HG02588 (cell line): ENCODE measurements around the gene PCDHGC3.

ENCODE experiments used
- ATAC-seq: cut with Tn5 transposase; IDR thresholded peaks from one replicate; pipeline ENCODE4 v1.9.1; 2021; ENCODE audit warnings: mild to moderate bottlenecking, moderate library complexity; ENCODE audit not compliant: unreplicated experiment

PCDHGC3 gene

DNA sequence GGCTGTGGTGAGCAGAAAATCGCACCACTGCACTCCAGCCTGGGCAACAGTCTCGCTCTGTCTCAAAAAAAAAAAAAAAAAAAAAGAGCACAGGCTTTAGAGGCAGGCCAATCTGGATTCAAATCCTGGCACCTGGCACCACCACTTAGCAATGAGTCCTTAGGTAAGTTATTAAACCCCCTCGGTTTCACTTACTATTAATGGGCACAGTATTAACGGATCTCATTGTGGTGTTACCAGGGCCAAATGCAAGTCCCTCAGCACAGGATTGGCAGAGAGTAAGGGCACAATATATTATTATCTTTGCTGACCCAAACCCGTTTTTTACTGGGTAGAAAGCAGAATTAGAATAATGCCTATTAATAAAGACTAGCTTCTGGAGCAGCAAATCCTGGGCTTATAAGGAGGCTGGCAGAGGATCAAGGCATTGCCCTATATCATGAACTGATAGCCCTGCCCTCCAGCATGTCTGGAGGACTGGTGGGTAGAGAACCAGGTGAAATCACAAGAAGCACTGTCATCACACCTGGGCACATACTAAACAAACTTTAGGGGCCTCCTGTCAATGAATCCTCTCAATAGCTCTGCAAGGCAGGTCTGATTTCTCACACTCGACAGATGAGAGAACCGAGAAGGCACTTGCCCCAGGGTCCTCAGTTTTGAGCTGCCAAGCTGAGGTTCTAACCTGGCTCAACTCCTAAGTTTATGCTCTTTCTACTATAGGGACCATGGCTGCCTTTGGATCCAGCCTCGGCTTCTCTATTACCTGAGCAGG is 30.8 kb downstream of the PCDHGC3 start:
- no peak for ATAC-seq

DNA sequence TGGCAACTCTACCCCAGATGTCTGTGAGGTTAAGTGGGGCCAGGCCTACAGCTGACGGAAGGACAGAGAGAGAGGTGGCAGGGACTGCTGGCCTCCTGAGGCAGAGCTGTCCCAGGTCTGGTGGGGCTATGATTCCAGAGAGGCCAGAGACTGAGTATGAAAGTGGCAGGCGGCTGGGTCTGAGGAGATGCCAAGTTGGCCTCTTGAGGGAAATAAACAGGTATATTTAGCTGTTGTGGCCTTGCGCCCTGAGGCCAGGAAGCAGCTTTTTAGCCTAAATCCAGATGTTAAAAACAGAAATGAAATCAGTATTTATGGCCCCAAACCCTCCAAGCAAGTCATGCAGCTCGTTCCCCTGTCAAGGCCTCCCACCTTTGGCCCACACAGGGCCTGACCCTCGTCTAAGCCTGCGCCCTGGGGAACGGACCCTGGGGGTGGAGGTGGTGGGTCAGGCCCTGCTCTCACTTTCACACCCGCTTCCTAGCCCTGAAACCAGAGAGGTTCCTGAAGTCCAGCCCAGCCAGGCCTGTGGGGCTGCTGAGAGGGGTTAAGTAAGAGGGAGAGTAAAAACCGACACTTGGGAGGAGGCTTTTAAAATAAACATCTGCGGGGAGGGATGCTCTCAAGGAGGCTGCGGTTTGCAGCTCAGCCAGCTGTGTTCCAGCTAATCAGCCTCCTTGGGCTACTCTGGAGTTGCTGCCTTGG is 31.8 kb downstream of the PCDHGC3 start:
- peak; percentile 36 for ATAC-seq

DNA sequence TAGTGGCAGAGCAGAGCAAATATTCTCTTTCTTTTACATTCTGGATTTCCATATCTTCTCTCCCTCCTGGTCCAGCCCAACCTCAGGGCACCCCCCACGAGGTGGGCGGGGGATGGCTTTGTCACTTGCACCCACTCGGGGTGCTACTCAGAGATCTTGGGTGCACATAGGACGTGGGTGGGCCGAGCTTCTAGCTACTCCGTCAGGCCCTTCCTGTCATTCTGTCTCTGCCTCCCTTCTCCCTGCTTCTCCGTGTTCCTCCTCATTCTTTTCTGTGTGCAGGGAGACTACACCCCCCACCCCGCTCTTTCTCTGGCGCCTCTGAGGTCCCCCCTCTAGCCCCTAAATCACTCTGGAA is 32.7 kb downstream of the PCDHGC3 start:
- no peak for ATAC-seq

DNA sequence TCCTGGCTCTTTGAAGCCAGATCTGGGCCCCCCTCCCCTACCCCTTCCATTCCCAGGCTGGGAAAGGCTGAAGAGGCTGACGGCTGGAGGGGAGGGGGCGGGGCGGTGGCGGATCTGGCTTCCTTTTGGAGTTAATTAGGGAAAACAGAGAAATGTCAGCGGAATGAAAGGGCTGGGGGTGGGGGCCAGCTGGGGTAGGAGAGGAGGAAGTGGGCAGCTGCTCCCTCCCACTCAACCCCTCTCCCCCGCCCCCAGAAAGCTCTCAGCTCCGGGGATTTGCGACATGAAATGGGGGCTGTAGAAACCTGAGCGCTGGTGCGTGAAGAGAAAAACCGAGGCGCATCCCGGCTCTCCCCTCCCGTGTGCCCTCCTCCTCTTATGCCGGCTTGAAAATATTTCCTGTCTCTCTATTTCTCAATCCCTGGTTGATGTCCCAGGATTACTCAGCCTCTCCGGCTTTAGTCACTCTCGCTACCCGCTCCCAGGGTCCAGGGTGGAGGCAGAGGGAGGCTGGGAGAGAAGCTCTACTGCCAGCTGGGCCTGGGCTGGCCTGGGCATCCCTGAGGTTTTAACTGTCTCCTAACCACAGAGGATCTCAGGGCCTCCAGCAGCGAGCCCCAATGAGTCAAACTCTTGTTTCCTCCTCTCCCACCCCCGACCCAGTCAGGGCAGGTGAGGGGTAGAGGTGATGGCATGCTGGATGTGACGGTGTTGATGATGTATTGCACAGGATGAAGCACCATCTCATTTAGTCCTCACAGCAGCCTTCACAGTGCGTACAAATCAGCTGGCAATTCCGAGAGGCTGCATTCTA is 33.2 kb downstream of the PCDHGC3 start:
- ATAC-seq, result no peak

DNA sequence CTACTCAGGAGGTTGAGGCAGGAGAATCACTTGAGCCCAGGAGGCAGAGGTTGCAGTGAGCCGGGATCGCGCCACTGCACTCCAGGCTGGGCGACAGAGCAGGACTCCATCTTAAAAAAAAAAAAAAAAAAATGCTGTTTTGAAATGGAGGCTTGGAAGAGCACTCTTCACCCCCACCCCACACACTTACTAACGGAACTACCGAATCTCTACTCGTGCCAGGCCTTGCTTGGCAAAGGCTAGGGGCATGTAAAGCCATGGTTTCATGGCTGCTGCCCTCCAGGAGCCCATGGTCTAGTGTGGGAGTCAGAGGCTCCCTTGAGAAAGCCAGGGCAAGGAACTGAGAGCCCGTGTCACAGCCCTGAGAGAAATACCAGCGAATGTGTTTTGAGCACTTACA is 34.4 kb downstream of the PCDHGC3 start:
- no peak for ATAC-seq

DNA sequence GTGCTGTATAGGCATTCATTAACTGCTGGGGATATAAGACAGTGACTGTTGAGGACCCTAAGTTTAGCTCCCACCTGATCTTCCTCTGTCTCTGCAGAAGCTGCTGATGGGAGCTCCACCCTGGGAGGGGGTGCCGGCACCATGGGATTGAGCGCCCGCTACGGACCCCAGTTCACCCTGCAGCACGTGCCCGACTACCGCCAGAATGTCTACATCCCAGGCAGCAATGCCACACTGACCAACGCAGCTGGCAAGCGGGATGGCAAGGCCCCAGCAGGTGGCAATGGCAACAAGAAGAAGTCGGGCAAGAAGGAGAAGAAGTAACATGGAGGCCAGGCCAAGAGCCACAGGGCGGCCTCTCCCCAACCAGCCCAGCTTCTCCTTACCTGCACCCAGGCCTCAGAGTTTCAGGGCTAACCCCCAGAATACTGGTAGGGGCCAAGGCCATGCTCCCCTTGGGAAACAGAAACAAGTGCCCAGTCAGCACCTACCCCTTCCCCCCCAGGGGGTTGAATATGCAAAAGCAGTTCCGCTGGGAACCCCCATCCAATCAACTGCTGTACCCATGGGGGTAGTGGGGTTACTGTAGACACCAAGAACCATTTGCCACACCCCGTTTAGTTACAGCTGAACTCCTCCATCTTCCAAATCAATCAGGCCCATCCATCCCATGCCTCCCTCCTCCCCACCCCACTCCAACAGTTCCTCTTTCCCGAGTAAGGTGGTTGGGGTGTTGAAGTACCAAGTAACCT is 35.3 kb downstream of the PCDHGC3 start:
- ATAC-seq, result peak; percentile 31

DNA sequence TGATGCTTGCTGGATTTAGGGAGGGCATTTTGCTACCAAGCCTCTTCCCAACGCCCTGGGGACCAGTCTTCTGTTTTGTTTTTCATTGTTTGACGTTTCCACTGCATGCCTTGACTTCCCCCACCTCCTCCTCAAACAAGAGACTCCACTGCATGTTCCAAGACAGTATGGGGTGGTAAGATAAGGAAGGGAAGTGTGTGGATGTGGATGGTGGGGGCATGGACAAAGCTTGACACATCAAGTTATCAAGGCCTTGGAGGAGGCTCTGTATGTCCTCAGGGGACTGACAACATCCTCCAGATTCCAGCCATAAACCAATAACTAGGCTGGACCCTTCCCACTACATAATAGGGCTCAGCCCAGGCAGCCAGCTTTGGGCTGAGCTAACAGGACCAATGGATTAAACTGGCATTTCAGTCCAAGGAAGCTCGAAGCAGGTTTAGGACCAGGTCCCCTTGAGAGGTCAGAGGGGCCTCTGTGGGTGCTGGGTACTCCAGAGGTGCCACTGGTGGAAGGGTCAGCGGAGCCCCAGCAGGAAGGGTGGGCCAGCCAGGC is 36.1 kb downstream of the PCDHGC3 start:
- no peak for ATAC-seq

DNA sequence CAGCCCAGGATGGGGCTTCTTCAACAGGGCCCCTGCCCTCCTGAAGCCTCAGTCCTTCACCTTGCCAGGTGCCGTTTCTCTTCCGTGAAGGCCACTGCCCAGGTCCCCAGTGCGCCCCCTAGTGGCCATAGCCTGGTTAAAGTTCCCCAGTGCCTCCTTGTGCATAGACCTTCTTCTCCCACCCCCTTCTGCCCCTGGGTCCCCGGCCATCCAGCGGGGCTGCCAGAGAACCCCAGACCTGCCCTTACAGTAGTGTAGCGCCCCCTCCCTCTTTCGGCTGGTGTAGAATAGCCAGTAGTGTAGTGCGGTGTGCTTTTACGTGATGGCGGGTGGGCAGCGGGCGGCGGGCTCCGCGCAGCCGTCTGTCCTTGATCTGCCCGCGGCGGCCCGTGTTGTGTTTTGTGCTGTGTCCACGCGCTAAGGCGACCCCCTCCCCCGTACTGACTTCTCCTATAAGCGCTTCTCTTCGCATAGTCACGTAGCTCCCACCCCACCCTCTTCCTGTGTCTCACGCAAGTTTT is 36.7 kb downstream of the PCDHGC3 start:
- ATAC-seq, result no peak

DNA sequence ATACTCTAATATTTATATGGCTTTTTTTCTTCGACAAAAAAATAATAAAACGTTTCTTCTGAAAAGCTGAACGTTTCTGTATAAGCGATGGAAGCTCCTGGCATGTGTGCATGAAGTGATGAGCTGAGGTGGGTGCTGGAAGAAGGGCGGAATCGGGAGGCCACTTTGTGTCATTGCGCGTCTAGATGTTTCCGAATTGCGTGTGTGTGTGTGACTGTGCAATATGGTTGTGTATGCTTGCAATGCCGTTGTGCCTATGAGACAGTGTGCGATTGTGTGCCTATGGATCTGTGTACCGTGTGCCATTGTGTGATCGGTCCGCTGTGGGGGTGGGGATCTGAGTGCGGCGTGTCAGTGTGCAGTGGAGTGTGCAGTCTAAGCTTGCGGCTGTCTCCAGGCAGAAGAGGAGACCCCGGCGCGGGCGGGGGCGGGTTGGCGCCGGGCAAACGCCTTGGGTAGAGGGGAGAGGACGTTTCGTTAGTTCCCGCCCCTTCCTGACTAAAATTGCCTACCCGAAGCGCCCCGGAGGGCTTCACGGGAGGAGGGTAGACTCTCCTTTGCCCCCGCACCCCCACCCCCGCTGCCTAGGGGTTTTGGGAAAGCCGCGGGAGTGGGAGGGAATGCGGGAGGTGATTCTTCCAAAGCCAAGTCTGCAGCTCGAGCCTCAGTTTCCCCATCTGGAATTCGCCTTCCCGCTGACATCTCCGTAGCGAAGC is 37.3 kb downstream of the PCDHGC3 start:
- ATAC-seq, result no peak

DNA sequence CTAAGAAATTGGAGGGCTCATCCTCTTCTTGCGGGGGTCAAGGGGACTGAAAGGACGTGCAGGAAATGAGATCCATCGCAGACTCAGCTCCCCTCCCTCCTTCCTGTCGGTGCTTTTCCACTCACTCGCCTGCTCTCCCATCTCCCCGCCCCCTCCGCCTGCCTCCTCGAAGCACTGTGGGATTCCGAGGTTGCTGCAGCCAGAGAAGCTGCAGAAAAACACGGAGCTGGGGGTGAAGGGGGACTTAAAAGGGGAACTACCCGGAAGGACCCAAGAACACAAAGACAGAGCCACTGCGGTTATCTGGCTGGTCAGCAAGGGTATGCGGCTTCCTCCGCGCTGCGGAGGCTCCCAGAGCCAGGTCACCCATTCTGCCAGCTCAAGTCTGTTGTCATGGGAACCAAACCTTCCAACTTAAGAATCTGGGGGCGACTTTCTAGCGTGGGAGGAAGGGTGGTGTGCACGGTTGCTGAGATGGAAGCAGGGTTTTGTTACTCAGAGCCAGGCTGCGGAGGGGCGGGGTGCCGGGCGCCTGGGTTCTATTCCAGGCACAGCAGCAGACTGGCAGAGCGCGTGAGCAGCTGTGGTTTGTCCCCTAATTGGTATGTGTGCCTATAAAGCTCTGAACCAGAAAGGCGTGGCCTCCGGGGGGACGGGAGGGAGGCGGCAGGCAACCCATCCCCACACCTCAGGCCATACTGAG is 38.0 kb downstream of the PCDHGC3 start:
- ATAC-seq, result peak; percentile 31

DNA sequence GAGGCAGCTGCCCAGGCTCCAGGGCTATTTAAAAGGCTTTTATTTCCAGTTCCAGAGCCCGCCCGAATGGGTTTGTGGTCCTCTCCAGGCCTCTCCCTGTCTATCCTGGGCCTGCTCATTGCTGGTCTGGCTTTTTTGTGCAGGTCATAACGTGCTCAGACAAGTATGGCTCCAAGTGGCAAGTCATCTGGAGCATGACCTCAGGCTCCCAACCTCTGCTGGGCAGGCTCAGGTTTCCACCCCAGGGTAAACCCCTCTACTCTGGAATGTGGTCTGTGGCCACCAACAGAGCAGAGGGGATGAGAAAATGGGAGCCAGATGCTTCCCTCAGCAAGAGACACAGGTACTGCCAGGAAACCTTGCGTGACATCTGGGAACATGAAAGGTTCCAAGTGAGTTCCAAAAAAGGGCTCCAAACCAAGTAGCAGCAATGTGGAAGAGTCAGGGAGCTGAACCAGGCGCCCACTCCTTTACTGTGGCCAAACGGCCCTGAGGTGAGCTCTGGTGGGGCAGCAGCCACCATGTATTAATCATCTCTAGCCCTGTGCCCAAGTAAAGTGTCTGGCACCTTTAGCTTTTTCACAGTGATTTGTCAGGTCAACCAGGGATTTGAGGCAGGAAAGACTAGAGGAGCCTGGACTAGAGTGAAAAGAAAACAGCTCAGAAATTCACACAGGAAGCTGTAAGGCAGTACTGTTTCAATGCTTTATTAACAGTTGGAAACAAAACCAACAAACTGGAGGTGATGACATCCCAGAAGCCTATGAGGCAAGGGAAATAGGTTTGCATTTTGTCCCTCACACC is 38.8 kb downstream of the PCDHGC3 start:
- ATAC-seq, result peak; percentile 16

DNA sequence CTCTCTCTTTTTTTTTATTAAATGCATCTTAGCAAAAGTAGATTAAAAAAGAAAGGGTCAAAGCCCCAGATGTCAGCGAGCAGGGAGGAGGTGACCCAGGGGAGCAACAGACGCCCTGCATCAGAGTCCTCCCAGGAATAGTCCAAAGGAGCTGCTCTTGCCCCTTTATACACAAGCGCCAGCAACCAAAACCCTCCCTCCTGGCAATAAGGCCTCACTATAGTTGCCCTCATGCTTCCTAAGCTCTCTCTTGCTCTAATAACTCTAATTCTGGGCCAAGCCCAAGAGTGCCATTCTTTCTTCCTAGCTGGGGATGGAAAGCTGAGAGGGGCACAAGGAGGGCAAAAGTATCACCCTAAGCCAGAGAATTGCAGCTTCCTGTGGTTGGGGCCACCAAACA is 39.4 kb downstream of the PCDHGC3 start:
- no peak for ATAC-seq

DNA sequence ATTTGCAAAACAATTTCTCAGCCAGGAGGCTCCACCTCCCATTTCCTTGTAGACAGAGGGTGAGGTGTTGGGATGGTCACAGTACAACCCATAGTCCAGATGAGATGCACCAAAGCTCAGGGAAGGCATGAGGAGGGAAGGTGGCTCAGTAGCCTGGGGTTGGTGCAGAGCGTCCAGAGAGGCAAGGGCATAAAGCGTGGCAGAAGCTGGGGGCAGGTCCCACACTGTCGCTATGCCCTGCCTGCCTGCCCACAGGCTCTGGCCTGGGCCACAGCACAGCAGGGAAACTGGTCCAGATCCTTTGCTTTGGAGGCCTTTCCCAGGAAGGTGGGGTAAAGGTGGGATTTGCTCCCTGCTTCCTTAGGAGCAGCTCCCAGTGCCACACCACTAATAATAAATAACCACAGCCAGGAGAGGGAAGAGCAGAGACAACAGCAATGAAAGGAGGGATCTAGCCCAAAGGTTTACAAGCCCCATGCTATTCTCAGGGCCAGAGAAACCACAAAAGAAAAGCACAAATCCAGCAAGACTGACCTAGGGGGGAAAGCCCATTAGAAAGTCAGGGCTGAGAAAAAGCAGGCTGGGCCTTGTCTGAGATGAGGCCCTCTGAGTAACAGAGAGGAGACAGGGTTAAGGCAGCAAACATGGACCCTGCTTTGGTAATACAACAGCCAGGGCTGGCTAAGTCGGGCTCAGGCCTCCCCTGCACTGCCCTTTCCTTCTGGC is 40.3 kb downstream of the PCDHGC3 start:
- no peak for ATAC-seq

DNA sequence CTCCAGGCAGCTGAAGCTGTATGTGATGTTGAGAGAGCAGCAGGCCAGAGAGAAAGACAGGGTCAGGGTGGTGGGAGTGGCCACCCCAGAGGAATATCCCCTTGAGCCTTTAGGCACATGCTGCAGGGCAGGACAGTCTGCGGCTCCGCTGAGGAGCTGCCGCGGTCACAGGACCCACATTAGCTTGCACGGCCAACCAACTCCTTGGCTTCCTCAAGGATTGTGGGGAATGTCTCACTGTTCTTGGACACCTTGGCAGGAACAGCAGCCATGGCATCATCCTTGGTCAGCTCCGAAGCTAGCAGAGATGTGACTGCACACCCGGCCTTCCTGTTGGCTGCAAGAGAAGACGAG is 40.9 kb downstream of the PCDHGC3 start:
- no peak for ATAC-seq

DNA sequence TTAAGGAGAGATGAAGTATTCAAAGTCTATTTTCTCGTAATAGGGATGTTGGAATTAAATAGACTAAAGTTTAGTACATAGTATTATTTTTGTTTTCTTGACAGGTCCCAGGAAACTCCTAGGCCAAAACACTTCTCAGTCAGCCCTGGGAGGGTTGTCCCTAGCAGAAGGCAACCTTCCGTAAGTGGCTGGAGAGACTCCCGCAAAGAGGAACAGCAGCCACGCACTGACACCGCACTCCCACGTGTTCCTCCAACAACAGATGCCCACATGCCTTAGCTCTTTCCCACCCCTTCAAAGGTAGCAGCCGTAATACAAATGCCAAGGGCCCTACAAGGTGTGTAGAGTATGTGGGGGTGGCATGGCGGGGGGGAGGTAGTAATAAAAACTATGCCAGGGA is 41.5 kb downstream of the PCDHGC3 start:
- no peak for ATAC-seq

DNA sequence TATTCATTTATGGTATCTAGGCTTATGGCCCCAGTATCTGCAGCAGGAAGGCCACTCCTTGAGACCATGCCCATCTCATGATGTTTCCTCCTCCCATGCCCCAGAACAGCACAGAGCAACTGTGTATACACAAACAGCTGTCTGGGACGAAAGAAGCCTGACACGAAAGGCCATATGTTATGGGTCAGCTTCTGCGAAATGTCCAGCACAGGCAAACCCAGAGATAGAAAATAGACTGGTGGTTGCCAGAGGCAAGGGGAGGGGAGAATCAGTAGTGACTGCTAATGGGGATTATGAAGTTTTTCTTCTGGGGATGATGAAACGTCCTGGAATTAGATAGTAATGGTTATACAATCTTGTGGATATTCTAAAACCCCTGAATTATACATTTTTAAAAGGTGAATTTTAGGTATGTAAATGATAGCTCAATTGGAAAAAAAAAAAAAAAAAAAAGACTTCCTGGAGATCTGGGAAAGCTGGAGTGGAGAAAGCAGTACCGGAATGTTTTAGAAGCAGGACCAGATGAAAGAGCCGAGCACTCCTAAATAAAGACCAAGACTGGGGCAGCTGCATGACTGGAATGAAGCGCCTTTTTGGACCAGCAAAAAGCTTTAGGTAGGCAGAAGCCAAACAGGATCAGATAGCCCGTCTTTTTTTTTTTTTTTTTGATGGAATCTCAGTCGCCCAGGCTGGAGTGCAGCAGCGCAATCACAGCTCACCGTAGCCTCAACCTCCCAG is 42.3 kb downstream of the PCDHGC3 start:
- ATAC-seq, result no peak

DNA sequence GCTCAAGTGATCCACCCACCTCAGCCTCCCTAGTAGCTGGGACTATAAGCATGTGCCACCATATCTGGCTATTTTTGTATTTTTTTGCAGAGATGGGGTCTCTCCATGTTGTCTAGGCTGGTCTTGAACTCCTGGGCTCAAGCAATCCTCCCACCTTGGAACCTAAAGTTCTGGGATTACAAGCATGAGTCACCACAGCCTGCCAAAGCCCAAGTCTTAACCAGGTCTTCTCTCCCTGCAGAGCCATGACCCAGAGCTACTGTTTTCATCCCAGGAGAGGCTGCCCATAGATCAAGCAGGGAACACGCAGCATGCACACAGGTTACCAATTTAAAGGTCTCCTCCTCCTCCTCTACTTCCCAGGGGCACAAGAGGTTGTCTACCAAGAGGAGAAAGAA is 42.9 kb downstream of the PCDHGC3 start:
- ATAC-seq, result no peak
